Activated naive CD4-positive, alpha-beta T cell (primary cell): Measurements from ENCODE around the gene IFNAR2.
"Not testable (repeated sequence)": the region's sequence is repeated elsewhere in the genome, so short reads cannot be mapped to it uniquely, and the experiment has no call there.

Experiments
- DNase-seq, 4 experiments: peaks; one replicate each; lab custom pipeline; 2025; lab: John Stamatoyannopoulos, UW

The IFNAR2 gene

GRCh38 chr21:33214056-33214455 lies 15.7 kb upstream of the IFNAR2 start:
- no peak for DNase-seq

- DNase-seq, result no peak
Measured at GRCh38 chr21:33217138-33217520, 12.6 kb upstream of the IFNAR2 start.

- no peak for DNase-seq
Measured at GRCh38 chr21:33219300-33219699, 10.4 kb upstream of the IFNAR2 start.

GRCh38 chr21:33219954-33220353 lies 9.8 kb upstream of the IFNAR2 start:
- no peak for DNase-seq

GRCh38 chr21:33225376-33225775 lies 4.4 kb upstream of the IFNAR2 start:
- DNase-seq, result not testable (repeated sequence)

GRCh38 chr21:33228455-33228854 lies 1.3 kb upstream of the IFNAR2 start:
- DNase-seq, result no peak

GRCh38 chr21:33229099-33229783 lies 497 bp upstream of the IFNAR2 start:
- no peak for DNase-seq

- no peak for DNase-seq
Measured at GRCh38 chr21:33230545-33231324, 997 bp downstream of the IFNAR2 start.

GRCh38 chr21:33231526-33231925 lies 1.8 kb downstream of the IFNAR2 start:
- peak in 1 of 4 experiments; percentile 7 for DNase-seq

- DNase-seq, result no peak
Measured at GRCh38 chr21:33232291-33233034, 2.7 kb downstream of the IFNAR2 start.

- DNase-seq, result no peak
Measured at GRCh38 chr21:33234635-33235520, 5.1 kb downstream of the IFNAR2 start.

GRCh38 chr21:33236013-33236686 lies 6.4 kb downstream of the IFNAR2 start:
- DNase-seq, result no peak

GRCh38 chr21:33236766-33237165 lies 7.0 kb downstream of the IFNAR2 start:
- DNase-seq, result no peak

- DNase-seq, result no peak
Measured at GRCh38 chr21:33237486-33237885, 7.7 kb downstream of the IFNAR2 start.

GRCh38 chr21:33238146-33238545 lies 8.4 kb downstream of the IFNAR2 start:
- no peak for DNase-seq

- no peak for DNase-seq
Measured at GRCh38 chr21:33238565-33239255, 9.0 kb downstream of the IFNAR2 start.

GRCh38 chr21:33239559-33240127 lies 9.9 kb downstream of the IFNAR2 start:
- DNase-seq, result not testable (repeated sequence)

GRCh38 chr21:33240404-33240803 lies 10.7 kb downstream of the IFNAR2 start:
- DNase-seq, result no peak

GRCh38 chr21:33241846-33242245 lies 12.1 kb downstream of the IFNAR2 start:
- no peak for DNase-seq

GRCh38 chr21:33242846-33243245 lies 13.1 kb downstream of the IFNAR2 start:
- DNase-seq, result not testable (repeated sequence)
